GM23338 (cell line): ENCODE results near the gene SUSD4. TPM values are rescaled to one million over a fixed set of nuclear protein-coding genes. Genes with fewer than 3 reads are reported as not detected.

Experiments
- ATAC-seq: fragments of 200-7000 bp; cut with Tn5 transposase; 3 replicates; pipeline ENCODE4 v1.9.1; 2020
- DNase-seq: peaks from one replicate; pipeline ENCODE4 v3.0.0-alpha.2; 2015; ENCODE audit warnings: low spot score
- H2AFZ ChIP-seq: fragments of 200-600 bp; sonication (generic); 2 replicates; pipeline ENCODE4 v1.8.0; 2016; ENCODE audit warnings: antibody characterized with exemption, mild to moderate bottlenecking, moderate library complexity
- H3F3A ChIP-seq: fragments of 200-600 bp; sonication (generic); replicated peaks from 2 replicates; pipeline ENCODE4 v1.8.0; 2017; ENCODE audit warnings: antibody characterized with exemption, mixed run types, low read depth
- H3K27ac ChIP-seq: fragments of 200-600 bp; sonication (generic); 2 replicates; pipeline ENCODE4 v1.6.1; 2016; ENCODE audit warnings: low read depth
- H3K27me3 ChIP-seq: fragments of 200-600 bp; sonication (generic); 2 replicates; pipeline ENCODE4 v1.8.0; 2016; ENCODE audit warnings: mild to moderate bottlenecking, mixed run types, moderate library complexity; ENCODE audit not compliant: insufficient read depth
- H3K36me3 ChIP-seq: fragments of 200-600 bp; sonication (generic); 2 replicates; pipeline ENCODE4 v1.8.0; 2016; ENCODE audit warnings: mild to moderate bottlenecking; ENCODE audit not compliant: insufficient read depth
- H3K4me1 ChIP-seq: fragments of 200-600 bp; sonication (generic); 2 replicates; pipeline ENCODE4 v1.8.0; 2016; ENCODE audit warnings: mild to moderate bottlenecking, moderate library complexity; ENCODE audit not compliant: insufficient read depth
- H3K4me2 ChIP-seq: fragments of 200-600 bp; sonication (generic); 2 replicates; pipeline ENCODE4 v1.7.1; 2017; ENCODE audit warnings: mixed run types
- H3K4me3 ChIP-seq: fragments of 200-600 bp; sonication (generic); 2 replicates; pipeline ENCODE4 v1.6.1; 2016; ENCODE audit warnings: mixed run types
- H3K79me2 ChIP-seq: fragments of 200-600 bp; sonication (generic); replicated peaks from 2 replicates; pipeline ENCODE4 v1.8.0; 2017; ENCODE audit warnings: mild to moderate bottlenecking; ENCODE audit not compliant: insufficient read depth
- H3K9me2 ChIP-seq: fragments of 200-600 bp; sonication (generic); 2 replicates; pipeline ENCODE4 v1.8.0; 2017; ENCODE audit not compliant: insufficient read depth
- H4K20me1 ChIP-seq: fragments of 200-600 bp; sonication (generic); replicated peaks from 2 replicates; pipeline ENCODE4 v1.8.0; 2017; ENCODE audit warnings: mild to moderate bottlenecking; ENCODE audit not compliant: insufficient read depth
- H3K27ac Mint-ChIP-seq: 2 replicates; pipeline ENCODE4 v1.8.0; 2020; ENCODE audit warnings: inconsistent platforms, mild to moderate bottlenecking, moderate library complexity, mixed read lengths
- H3K27me3 Mint-ChIP-seq: 3 replicates; pipeline ENCODE4 v1.8.0; 2022; ENCODE audit warnings: low read depth, mild to moderate bottlenecking, moderate library complexity, mixed read lengths, inconsistent platforms; ENCODE audit not compliant: insufficient read depth, poor library complexity
- H3K36me3 Mint-ChIP-seq: 3 replicates; pipeline ENCODE4 v1.8.0; 2021; ENCODE audit warnings: low read depth, mild to moderate bottlenecking, inconsistent platforms, moderate library complexity, mixed read lengths
- H3K4me1 Mint-ChIP-seq: 3 replicates; pipeline ENCODE4 v1.8.0; 2020; ENCODE audit warnings: mild to moderate bottlenecking, inconsistent platforms, mixed read lengths
- H3K4me3 Mint-ChIP-seq: 3 replicates; pipeline ENCODE4 v1.8.0; 2021; ENCODE audit warnings: moderate library complexity, mild to moderate bottlenecking, inconsistent platforms, mixed read lengths
- H3K9me3 Mint-ChIP-seq: 3 replicates; pipeline ENCODE4 v1.8.0; 2020; ENCODE audit warnings: moderate library complexity, mild to moderate bottlenecking, inconsistent platforms, mixed read lengths
- CREB1 ChIP-seq: fragments of 250-450 bp; sonication (Bioruptor Pico); IDR thresholded peaks from 2 replicates; pipeline ENCODE4 v1.5.0; 2020; ENCODE audit warnings: low read depth, mild to moderate bottlenecking, moderate library complexity
- EZH2 ChIP-seq: fragments of 200-600 bp; sonication (generic); IDR thresholded peaks from one replicate; pipeline ENCODE4 v1.8.0; 2017; ENCODE audit warnings: antibody characterized with exemption, mild to moderate bottlenecking, low read depth; ENCODE audit not compliant: unreplicated experiment
- EZH2phosphoT487 ChIP-seq: fragments of 200-600 bp; sonication (generic); IDR thresholded peaks from one replicate; pipeline ENCODE4 v1.8.1; 2018; ENCODE audit warnings: antibody characterized with exemption; ENCODE audit not compliant: unreplicated experiment
- REST ChIP-seq: IDR thresholded peaks from one replicate; pipeline ENCODE4 v1.6.1; 2018; ENCODE audit warnings: antibody characterized with exemption; ENCODE audit not compliant: unreplicated experiment
- STAT1 ChIP-seq: IDR thresholded peaks from one replicate; pipeline ENCODE4 v1.6.1; 2016; ENCODE audit warnings: antibody characterized with exemption; ENCODE audit not compliant: unreplicated experiment
- ZNF114 ChIP-seq: fragments of 250-450 bp; sonication (Bioruptor Pico); IDR thresholded peaks from 2 replicates; pipeline ENCODE4 v1.5.0; 2020; ENCODE audit warnings: mild to moderate bottlenecking, moderate library complexity
- ZNF331 ChIP-seq: fragments of 250-450 bp; sonication (Bioruptor Pico); IDR thresholded peaks from 2 replicates; pipeline ENCODE4 v1.5.0; 2020; ENCODE audit warnings: low read depth, mild to moderate bottlenecking, moderate library complexity
- ZNF462 ChIP-seq: fragments of 250-450 bp; sonication (Bioruptor Pico); IDR thresholded peaks from 2 replicates; pipeline ENCODE4 v1.5.0; 2020; ENCODE audit warnings: mild to moderate bottlenecking, moderate library complexity
- polyA plus RNA-seq: library from polyadenylated mRNA; unstranded; fragments of >200 nt; fragmentation: Nextera tagmentation; extraction: Ambion mirVana; gene quantifications from 2 replicates; pipeline ENCODE4 v1.2.1, GENCODE V29; 2016
- total RNA-seq: library from RNA; depleted of rRNA; stranded (reverse); fragments of >200 nt; shearing (Covaris generic); gene quantifications from 2 replicates; pipeline ENCODE4 v1.2.3, GENCODE V29; 2014
- TF ChIP-seq, protein P1 (sequence below): IDR thresholded peaks from 2 replicates; pipeline ENCODE4 v1.6.1; 2016; ENCODE audit warnings: antibody characterized with exemption

SUSD4 gene
- total and polyA plus RNA-seq, 2 experiments from 2014 or later: 2.3 to 3.6 TPM

DNA sequence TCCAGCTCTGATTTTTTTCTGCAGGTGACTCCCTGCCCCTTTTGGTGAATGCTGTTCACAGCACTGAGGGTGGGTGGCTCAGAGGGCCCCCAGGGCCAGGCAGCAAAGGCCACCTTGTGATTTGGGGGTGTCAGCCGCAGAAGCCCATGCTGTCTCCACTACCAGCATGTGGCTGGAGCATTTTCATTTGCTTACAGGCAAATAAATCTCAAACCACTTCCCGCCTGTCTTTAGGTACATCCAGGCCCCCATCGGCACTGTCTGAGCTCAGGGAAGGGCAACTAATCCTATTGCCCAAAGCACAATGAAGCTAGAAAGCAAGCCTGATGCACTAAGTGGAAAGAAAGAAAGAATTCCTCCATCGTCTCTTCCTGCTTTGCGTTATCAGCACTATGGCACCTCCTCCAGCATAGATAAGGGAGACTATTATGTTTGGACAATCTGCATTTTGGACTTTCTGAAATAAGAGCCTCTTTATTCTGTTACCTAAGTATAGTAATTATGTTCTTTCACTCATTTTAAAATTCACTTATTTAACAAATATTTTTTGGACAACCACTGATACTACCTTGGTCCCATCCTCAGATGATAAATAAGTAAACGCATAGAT is 120.4 kb downstream of the SUSD4 start:
- H3K4me1 Mint-ChIP-seq: no peaks in the 10 kb centered on the region; the same call in 2 of the 3 replicates
- DNase-seq: no peak
- peaks cover 2% of the 10 kb centered on the region for H3K27me3 Mint-ChIP-seq
- H3K4me3 ChIP-seq: no peak overlapping the region
- no peak overlapping the region for H3K4me2 ChIP-seq
- no peak overlapping the region for H3K27ac Mint-ChIP-seq
- H3K9me2 ChIP-seq: no peaks in the 10 kb centered on the region
- no peaks in the 10 kb centered on the region for H3K27me3 ChIP-seq
- no peak overlapping the region for H2AFZ ChIP-seq
- no peaks in the 10 kb centered on the region for H3K36me3 Mint-ChIP-seq
- H3K4me1 ChIP-seq: no peaks in the 10 kb centered on the region
- no peak overlapping the region for H3K4me3 Mint-ChIP-seq
- no peaks in the 10 kb centered on the region for H3K9me3 Mint-ChIP-seq
- no peaks in the 10 kb centered on the region for H3K36me3 ChIP-seq
- no peak overlapping the region for H3K27ac ChIP-seq
- no peak for TF ChIP-seq ZNF331 (CRISPR knock-in tag)
- TF ChIP-seq ZNF462 (CRISPR knock-in tag): no peak
- TF ChIP-seq ZNF114 (CRISPR knock-in tag): no peak
- TF ChIP-seq REST: no peak
- TF ChIP-seq CREB1: no peak
- TF ChIP-seq EZH2: no peak
- no peak for TF ChIP-seq STAT1
- TF ChIP-seq, protein P1, sequence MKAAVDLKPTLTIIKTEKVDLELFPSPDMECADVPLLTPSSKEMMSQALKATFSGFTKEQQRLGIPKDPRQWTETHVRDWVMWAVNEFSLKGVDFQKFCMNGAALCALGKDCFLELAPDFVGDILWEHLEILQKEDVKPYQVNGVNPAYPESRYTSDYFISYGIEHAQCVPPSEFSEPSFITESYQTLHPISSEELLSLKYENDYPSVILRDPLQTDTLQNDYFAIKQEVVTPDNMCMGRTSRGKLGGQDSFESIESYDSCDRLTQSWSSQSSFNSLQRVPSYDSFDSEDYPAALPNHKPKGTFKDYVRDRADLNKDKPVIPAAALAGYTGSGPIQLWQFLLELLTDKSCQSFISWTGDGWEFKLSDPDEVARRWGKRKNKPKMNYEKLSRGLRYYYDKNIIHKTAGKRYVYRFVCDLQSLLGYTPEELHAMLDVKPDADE: no peak
- no peak for TF ChIP-seq EZH2phosphoT487
- H3K79me2 ChIP-seq: no peaks in the 10 kb centered on the region
- no peaks in the 10 kb centered on the region; the same call in 1 of the 2 replicates for H4K20me1 ChIP-seq
- ATAC-seq: no peak
- H3F3A ChIP-seq: no peaks in the 10 kb centered on the region
